ENCODE data around the gene CYBC1. TPM values are rescaled to one million over a fixed set of nuclear protein-coding genes. Genes with fewer than 3 reads are reported as not detected.

The CYBC1 gene
- total RNA-seq, 4 donors from 2014 or later, result 28.7 to 84.6 (median 64.6) TPM

- no peak for TF ChIP-seq CTCF (IDR thresholded peaks at IDR 0.05; ENCODE audit: low read depth)
Observed at GRCh38 chr17:82399041-82399441, 51.5 kb downstream of the CYBC1 start.

- TF ChIP-seq CTCF (IDR thresholded peaks at IDR 0.05; ENCODE audit: low read depth), result no peak
Observed at GRCh38 chr17:82397449-82398335, 52.9 kb downstream of the CYBC1 start.

- TF ChIP-seq CTCF (IDR thresholded peaks at IDR 0.05; ENCODE audit: low read depth), result no peak
Observed at GRCh38 chr17:82396601-82397435, 53.7 kb downstream of the CYBC1 start.

GRCh38 chr17:82394278-82394677, 56.3 kb downstream of the CYBC1 start:
- TF ChIP-seq CTCF (IDR thresholded peaks at IDR 0.05; ENCODE audit: low read depth), result no peak

GRCh38 chr17:82392941-82393340, 57.6 kb downstream of the CYBC1 start:
- no peak for TF ChIP-seq CTCF (IDR thresholded peaks at IDR 0.05; ENCODE audit: low read depth)

Small RNA genes lying within 50 kb of the gene (small RNA-seq; reads per million reads assigned to genes)
- 0.49 reads per million for gene RF00019

Other genes with a start within 250 kb of the CYBC1 start
- 10 to 100 TPM in 3 of 4 donors, 1 to 10 TPM in 1; 8.8 to 31.5 (median 17.1) TPM for gene CCDC57, start 237.9 kb downstream of the CYBC1 start, total RNA-seq
- 10 to 100 TPM in 3 of 4 donors, 1 to 10 TPM in 1; 2.8 to 64.8 (median 19.2) TPM for gene SLC16A3, start 221.7 kb downstream of the CYBC1 start, total RNA-seq
- gene CSNK1D, start 177.1 kb downstream of the CYBC1 start, total RNA-seq, result 100 to 1,000 TPM in 1 of 4 donors, 10 to 100 TPM in 3; 55.1 to 139 (median 64.5) TPM
- gene CD7, start 133.1 kb downstream of the CYBC1 start, total RNA-seq, result 1 to 10 TPM in 2 of 4 donors, under 1 TPM in 1, not detected in 1; 0.44 to 2.2 (median 1.8) TPM
- gene SECTM1, start 117.0 kb downstream of the CYBC1 start, total RNA-seq, result 10 to 100 TPM in 3 of 4 donors, 1 to 10 TPM in 1; 9.5 to 17.5 (median 14.7) TPM
- gene TEX19, start 91.5 kb downstream of the CYBC1 start, total RNA-seq, result not detected
- not detected for gene UTS2R, start 79.0 kb downstream of the CYBC1 start, total RNA-seq
- gene HEXD, start 32.4 kb downstream of the CYBC1 start, total RNA-seq, result 100 to 1,000 TPM in 2 of 4 donors, 10 to 100 TPM in 2; 47.0 to 160 (median 105) TPM
- 10 to 100 TPM in 3 of 4 donors, 1 to 10 TPM in 1; 7.7 to 39.9 (median 24.3) TPM for gene OGFOD3, start 32.2 kb downstream of the CYBC1 start, total RNA-seq
- 10 to 100 TPM; 32.6 to 56.7 (median 42.8) TPM for gene NARF, start 8.0 kb upstream of the CYBC1 start, total RNA-seq
- 10 to 100 TPM; 22.0 to 42.2 (median 35.0) TPM for gene FOXK2, start 69.0 kb upstream of the CYBC1 start, total RNA-seq
- gene WDR45B, start 197.7 kb upstream of the CYBC1 start, total RNA-seq, result 10 to 100 TPM; 60.6 to 74.8 (median 63.1) TPM
- 10 to 100 TPM in 2 of 4 donors, 1 to 10 TPM in 2; 6.5 to 26.0 (median 8.5) TPM for gene RAB40B, start 247.9 kb upstream of the CYBC1 start, total RNA-seq

Measured in subcutaneous adipose tissue (tissue), 4 donors.